Bronchial epithelial cell (primary cell): Measurements from ENCODE around the gene USP54. TPM values are rescaled to one million over a fixed set of nuclear protein-coding genes. Genes with fewer than 3 reads are reported as not detected.
A peak's percentile ranks its signal among the peaks of the same experiment; 100 is the strongest.

Experiments used
- DNase-seq: peaks from one replicate; pipeline ENCODE4 v3.0.0-alpha.2; 2010; ENCODE audit warnings: low read depth
- FAIRE-seq: peaks from 2 replicates; lab custom pipeline; 2011; peaks lifted over from hg19 to GRCh38; lab: Jason Lieb, UNC
- H3K27me3 ChIP-seq: 2 replicates; pipeline ENCODE4 v1.5.1; 2011; ENCODE audit warnings: low read length; ENCODE audit not compliant: control insufficient read depth, insufficient read depth
- H3K36me3 ChIP-seq: 2 replicates; pipeline ENCODE4 v1.5.1; 2011; ENCODE audit warnings: low read length; ENCODE audit not compliant: control insufficient read depth, insufficient read depth
- H3K4me3 ChIP-seq: 2 replicates; pipeline ENCODE4 v1.5.1; 2011; ENCODE audit warnings: mild to moderate bottlenecking, low read depth, low read length, control low read depth
- total RNA-seq: library from RNA; depleted of rRNA; stranded (reverse); fragments of >200 nt; gene quantifications from 2 replicates; pipeline ENCODE4 v1.2.1, GENCODE V29; 2014
- TF ChIP-seq, protein P1 (sequence below): IDR thresholded peaks from 2 replicates; pipeline ENCODE4 v1.5.1; 2011; ENCODE audit warnings: mild to moderate bottlenecking, moderate library complexity, low read length, control low read depth, inconsistent platforms; ENCODE audit not compliant: insufficient read depth, severe bottlenecking

The USP54 gene
- total RNA-seq, 1 donor from 2014 or later = 5.8 TPM

DNA sequence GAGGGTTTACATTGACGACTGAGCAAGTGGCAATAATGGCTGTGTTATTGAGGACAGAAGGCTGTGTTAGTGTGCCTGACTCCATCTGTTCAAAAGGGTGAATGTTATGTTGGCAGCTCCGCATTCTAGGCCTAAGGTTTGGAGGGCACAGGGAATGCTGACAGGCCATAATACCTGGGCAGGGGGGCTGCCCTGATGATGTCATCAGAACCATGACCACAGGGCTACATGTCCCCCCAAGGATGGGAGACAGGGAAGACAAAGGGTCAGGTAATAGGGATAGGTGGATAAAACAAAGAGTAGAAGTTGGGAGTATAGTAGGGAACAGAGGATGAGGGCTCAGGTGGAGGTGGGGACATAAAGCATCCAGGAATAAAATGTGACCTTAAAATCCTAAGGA lies 93.5 kb downstream of the USP54 start:
- TF ChIP-seq, protein P1, sequence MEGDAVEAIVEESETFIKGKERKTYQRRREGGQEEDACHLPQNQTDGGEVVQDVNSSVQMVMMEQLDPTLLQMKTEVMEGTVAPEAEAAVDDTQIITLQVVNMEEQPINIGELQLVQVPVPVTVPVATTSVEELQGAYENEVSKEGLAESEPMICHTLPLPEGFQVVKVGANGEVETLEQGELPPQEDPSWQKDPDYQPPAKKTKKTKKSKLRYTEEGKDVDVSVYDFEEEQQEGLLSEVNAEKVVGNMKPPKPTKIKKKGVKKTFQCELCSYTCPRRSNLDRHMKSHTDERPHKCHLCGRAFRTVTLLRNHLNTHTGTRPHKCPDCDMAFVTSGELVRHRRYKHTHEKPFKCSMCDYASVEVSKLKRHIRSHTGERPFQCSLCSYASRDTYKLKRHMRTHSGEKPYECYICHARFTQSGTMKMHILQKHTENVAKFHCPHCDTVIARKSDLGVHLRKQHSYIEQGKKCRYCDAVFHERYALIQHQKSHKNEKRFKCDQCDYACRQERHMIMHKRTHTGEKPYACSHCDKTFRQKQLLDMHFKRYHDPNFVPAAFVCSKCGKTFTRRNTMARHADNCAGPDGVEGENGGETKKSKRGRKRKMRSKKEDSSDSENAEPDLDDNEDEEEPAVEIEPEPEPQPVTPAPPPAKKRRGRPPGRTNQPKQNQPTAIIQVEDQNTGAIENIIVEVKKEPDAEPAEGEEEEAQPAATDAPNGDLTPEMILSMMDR = no peak
- H3K27me3 ChIP-seq = no peaks in the 10 kb centered on the region

DNA sequence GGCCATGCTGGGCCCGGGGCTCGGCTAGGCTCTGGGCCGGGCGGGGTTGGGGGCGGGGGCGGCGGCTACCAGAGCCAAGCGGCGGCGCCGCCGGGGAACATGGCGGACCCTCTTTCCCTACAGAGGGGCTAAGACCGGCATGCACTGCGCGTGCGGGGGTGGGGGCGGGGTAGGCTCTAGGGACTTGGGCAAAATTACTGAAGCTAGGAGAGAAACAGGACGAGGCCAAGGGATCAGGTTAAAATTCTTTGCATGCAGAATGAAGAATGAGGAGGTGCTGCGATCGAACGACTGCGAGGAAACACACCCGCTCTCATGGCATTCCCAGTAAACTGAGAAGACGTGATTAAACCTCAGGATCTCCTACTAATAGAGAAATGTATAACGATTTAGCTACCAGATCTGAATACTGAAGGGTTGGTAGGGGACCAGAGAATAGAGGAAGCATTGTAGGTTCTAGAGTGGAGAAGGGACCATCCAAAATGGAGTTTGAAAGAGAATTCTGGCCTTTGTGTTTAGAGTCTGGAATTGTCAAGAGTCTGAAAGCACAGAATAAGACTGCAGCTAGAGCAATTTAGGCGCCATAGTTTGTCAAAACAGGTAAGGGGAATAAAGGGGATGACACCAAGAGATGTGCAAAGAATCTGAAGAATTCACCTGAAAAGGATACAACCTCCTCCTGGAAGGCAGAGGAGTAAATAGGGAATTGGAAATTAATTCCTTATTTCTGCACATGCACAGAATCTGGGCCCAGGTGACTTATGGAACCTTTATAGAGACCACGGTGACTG lies 95.1 kb downstream of the USP54 start, which contains the start of gene PPP3CB:
PPP3CB (minus strand) TSS at position 141 of the 791 bp plus-strand sequence; CDS start at position 6, 135 bp downstream.
- Histone ChIP-seq H3K36me3 (no peaks in the 10 kb centered on the region), H3K27me3 (no peaks in the 10 kb centered on the region), H3K4me3 (peak within 1 kb of the TSS; percentile 86)
- DNase-seq (peak; percentile 87), FAIRE-seq (no peak)
- TF ChIP-seq, protein P1 = no peak

More for the DNA sequence above, 93.5 kb downstream of the USP54 start:
- FAIRE-seq (no peak), DNase-seq (no peak)
- Histone ChIP-seq H3K4me3 (no peak overlapping the region), H3K36me3 (no peaks in the 10 kb centered on the region)

DNA sequence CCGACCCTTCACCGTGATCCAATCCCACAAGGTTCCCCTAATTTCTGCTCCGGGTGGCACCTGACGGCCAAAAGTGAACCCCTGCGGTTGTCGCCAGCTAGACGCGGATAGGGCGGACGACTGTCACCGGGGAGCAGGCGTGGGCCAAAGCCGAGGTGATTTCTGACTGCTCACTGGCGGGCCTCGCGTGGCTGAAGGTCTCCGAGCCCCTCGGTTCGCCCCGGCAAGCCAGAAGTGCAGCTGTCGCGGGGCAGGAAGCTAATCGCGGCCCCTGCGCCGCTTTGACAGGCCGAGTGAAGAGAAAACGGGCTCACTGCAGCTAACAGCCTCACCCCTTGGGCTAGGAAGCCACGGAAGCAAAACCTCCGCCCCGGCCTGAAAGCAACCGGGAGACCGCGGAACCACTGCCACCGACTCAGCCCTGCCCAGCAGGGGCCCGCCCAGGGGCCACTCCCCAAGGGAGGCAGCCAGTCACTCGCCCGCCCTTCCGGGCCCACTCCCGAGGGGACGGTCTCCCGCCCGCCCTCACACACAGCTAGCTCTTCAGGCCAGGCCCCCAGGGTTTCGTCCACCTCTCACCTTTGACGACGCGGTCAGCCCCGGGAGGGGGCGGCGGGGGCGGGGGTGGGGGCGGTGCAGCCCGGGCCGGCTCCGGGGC lies 95.8 kb downstream of the USP54 start:
- no peaks in the 10 kb centered on the region for H3K36me3 ChIP-seq
- no peak for FAIRE-seq
- peak; percentile 81 for DNase-seq
- H3K4me3 ChIP-seq = peak overlapping the region; percentile 86
- TF ChIP-seq, protein P1 = no peak
- no peaks in the 10 kb centered on the region for H3K27me3 ChIP-seq

DNA sequence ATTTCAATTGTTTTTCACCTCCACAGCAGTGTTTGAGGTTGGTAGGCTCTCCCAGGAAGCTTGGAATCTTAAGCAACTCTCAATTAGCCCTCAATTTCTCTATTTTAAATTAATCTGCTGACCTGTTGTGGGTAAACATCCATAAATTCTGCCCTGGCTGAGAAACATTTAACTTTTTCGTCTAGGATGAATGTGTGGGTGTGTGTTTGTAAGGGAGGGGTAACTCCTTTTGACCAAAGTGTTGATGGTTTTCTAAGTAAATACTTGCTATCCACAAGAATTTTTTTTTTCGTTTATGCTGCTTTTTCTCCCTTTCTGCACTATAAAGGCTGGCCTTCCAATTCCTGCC lies 96.3 kb downstream of the USP54 start:
- H3K27me3 ChIP-seq = no peaks in the 10 kb centered on the region
- DNase-seq (peak; percentile 18), FAIRE-seq (no peak)
- H3K4me3 ChIP-seq = peak overlapping the region; percentile 86
- H3K36me3 ChIP-seq = no peaks in the 10 kb centered on the region
- TF ChIP-seq, protein P1 = no peak

DNA sequence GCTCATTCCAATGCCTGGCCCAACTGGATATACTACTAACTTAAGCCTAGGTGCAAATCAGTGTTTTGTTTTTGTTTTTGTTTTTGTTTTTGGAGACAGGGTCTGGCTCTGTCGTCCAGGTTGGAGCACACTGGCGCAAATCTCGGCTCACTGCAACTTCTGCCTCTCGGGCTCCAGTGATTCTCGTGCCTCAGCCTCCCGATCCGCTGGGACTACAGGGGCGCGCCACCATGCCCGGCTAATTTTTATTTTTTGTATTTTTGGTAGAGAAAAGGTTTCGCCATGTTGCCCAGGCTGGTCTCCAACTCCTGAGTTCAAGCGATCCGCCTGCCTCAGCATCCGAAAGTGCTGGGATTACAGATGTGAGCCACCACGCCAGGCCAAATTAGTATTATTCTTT lies 96.9 kb downstream of the USP54 start:
- Histone ChIP-seq H3K36me3 (no peaks in the 10 kb centered on the region), H3K27me3 (no peaks in the 10 kb centered on the region), H3K4me3 (no peak overlapping the region)
- DNase-seq (no peak), FAIRE-seq (no peak)
- TF ChIP-seq, protein P1 = no peak
